CD8-positive, alpha-beta memory T cell (primary cell): ENCODE measurements around the gene ARID1B. TPM values are rescaled to one million over a fixed set of nuclear protein-coding genes. Genes with fewer than 3 reads are reported as not detected.

Source experiments
- CTCF ChIA-PET: fragments of 350-600 bp; sonication (Branson Sonifier 250); formaldehyde crosslinking; loops from one replicate; lab custom pipeline; 2021; ENCODE audit warnings: antibody characterized with exemption; lab: Charles Lee
- POLR2A ChIA-PET: fragments of 350-600 bp; sonication (Branson Sonifier 250); formaldehyde crosslinking; loops from one replicate; lab custom pipeline; 2021; ENCODE audit warnings: antibody characterized with exemption; lab: Charles Lee
- DNase-seq, 5 donors: peaks; one replicate each; pipeline versions ENCODE4 v3.0.0 to v3.0.0-alpha.2; 2020 to 2022; ENCODE audit warnings: mixed read lengths in 1 of 5
- H3K27ac ChIP-seq: one replicate; pipeline ENCODE4 v1.7.0; 2013; ENCODE audit warnings: low read depth, mild to moderate bottlenecking, low read length, moderate library complexity
- H3K27me3 ChIP-seq: 2 replicates; pipeline ENCODE4 v1.7.0; 2013; ENCODE audit warnings: low read length, mild to moderate bottlenecking; ENCODE audit not compliant: insufficient read depth, poor library complexity, severe bottlenecking
- H3K36me3 ChIP-seq: 2 replicates; pipeline ENCODE4 v1.7.0; 2013; ENCODE audit warnings: mild to moderate bottlenecking, low read length, moderate library complexity; ENCODE audit not compliant: insufficient read depth
- H3K4me1 ChIP-seq: 2 replicates; pipeline ENCODE4 v1.7.0; 2013; ENCODE audit warnings: mild to moderate bottlenecking, low read length, moderate library complexity; ENCODE audit not compliant: insufficient read depth
- H3K4me3 ChIP-seq: 2 replicates; pipeline ENCODE4 v1.7.0; 2013; ENCODE audit warnings: mild to moderate bottlenecking, low read length
- H3K9me3 ChIP-seq: 2 replicates; pipeline ENCODE4 v1.7.0; 2013; ENCODE audit warnings: mild to moderate bottlenecking, low read length
- H3K27ac Mint-ChIP-seq, 8 donors: one replicate each; pipeline ENCODE4 v1.8.0; 2020 to 2021; ENCODE audit warnings: mixed read lengths in 8 of 8, mild to moderate bottlenecking in 6 of 8, inconsistent platforms in 3 of 8, moderate library complexity in 3 of 8
- H3K27me3 Mint-ChIP-seq, 2 donors: one replicate each; pipeline ENCODE4 v1.8.0; 2020 to 2021; ENCODE audit warnings: mixed read lengths in 2 of 2, mild to moderate bottlenecking in 1 of 2, moderate library complexity in 1 of 2
- H3K36me3 Mint-ChIP-seq, 3 donors: one replicate each; pipeline ENCODE4 v1.8.0; 2020 to 2021; ENCODE audit warnings: mixed read lengths in 3 of 3, inconsistent platforms in 1 of 3, mild to moderate bottlenecking in 1 of 3
- H3K4me1 Mint-ChIP-seq, 3 donors: one replicate each; pipeline ENCODE4 v1.8.0; 2020 to 2021; ENCODE audit warnings: mixed read lengths in 3 of 3, inconsistent platforms in 1 of 3, mild to moderate bottlenecking in 1 of 3
- H3K4me3 Mint-ChIP-seq, 7 donors: one replicate each; pipeline ENCODE4 v1.8.0; 2020 to 2021; ENCODE audit warnings: mixed read lengths in 7 of 7, mild to moderate bottlenecking in 6 of 7, moderate library complexity in 4 of 7, inconsistent platforms in 2 of 7
- H3K9me3 Mint-ChIP-seq, 5 donors: one replicate each; pipeline ENCODE4 v1.8.0; 2020 to 2022; ENCODE audit warnings: mixed read lengths in 5 of 5, mild to moderate bottlenecking in 3 of 5, moderate library complexity in 2 of 5, inconsistent platforms in 1 of 5
- polyA plus RNA-seq: library from polyadenylated mRNA; unstranded; fragments of 300-500 nt; fragmentation: Illumina TruSeq; gene quantifications from one replicate; pipeline ENCODE4 v1.2.3, GENCODE V29; 2021
- total RNA-seq, 2 experiments: library from RNA; stranded (reverse); gene quantifications; one replicate each; pipeline ENCODE4 v1.2.3, GENCODE V29; 2021

Gene ARID1B
- total and polyA plus RNA-seq, 3 experiments from 2014 or later = 19.1 to 57.9 (median 53.0) TPM

DNA sequence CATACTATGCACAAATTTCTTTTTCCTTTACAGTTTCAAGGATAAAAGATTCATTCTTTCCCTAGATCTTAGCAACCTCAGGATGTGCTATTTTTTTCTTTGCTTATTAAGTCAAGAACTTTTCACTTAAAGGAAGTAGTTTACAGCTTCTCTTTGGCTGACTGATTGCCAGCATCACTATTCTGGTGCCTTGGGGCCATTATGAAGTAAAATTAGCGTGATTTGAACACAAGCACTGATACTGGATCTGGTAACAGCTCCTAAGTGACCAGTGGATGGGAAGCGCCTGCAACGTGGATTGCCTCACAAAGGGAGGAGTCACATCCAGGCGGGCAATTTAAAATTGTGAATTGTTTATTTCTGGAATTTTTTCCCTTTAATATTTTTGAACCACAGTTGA, 147.1 kb downstream of the ARID1B start:
- H3K27ac ChIP-seq = no peak overlapping the region
- ChIA-PET POLR2A (no interaction called here), CTCF (no interaction called here)
- H3K9me3 Mint-ChIP-seq = no peaks in the 10 kb centered on the region
- H3K4me3 ChIP-seq = no peak overlapping the region
- H3K27me3 ChIP-seq = no peaks in the 10 kb centered on the region
- H3K27ac Mint-ChIP-seq = peak overlapping the region in 1 of 8 donors; percentile 24
- no peak for DNase-seq
- H3K9me3 ChIP-seq = no peaks in the 10 kb centered on the region
- H3K4me1 ChIP-seq = peaks cover 14% of the 10 kb centered on the region
- no peak overlapping the region for H3K4me3 Mint-ChIP-seq
- H3K36me3 Mint-ChIP-seq = peaks cover 0 to 7% (median 4%) of the 10 kb centered on the region in 3 donors
- H3K4me1 Mint-ChIP-seq = peaks cover 67 to 89% (median 81%) of the 10 kb centered on the region in 3 donors
- no peaks in the 10 kb centered on the region for H3K36me3 ChIP-seq
- H3K27me3 Mint-ChIP-seq = peaks cover 0 to 2% of the 10 kb centered on the region in 2 donors

DNA sequence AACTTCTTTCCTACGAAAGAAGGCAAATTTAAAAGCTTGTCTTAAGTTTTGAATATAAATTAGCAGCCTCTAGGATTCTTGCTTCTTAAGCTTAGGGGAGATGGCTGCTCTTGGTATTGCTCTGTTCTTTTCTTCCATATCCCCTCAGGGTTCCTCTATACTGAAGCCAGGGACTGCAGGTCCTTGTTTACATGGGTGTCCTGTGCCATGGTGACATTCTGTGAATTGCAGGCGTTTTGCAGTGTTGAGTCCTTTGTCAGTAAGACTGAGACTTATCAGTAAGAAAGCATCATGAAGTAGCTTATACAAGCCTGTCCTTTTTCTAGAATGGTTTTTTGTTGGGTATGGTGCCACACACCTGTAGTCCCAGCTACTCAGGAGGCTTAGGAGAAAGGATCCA, 147.8 kb downstream of the ARID1B start:
- Mint-ChIP-seq H3K27ac (no peak overlapping the region), H3K36me3 (peaks cover 0 to 8% (median 4%) of the 10 kb centered on the region in 3 donors), H3K4me1 (peaks cover 67 to 89% (median 81%) of the 10 kb centered on the region in 3 donors), H3K4me3 (no peak overlapping the region), H3K9me3 (no peaks in the 10 kb centered on the region), H3K27me3 (peaks cover 0 to 2% of the 10 kb centered on the region in 2 donors)
- Histone ChIP-seq H3K27me3 (no peaks in the 10 kb centered on the region), H3K36me3 (no peaks in the 10 kb centered on the region), H3K4me1 (peaks cover 20% of the 10 kb centered on the region), H3K9me3 (no peaks in the 10 kb centered on the region), H3K27ac (no peak overlapping the region), H3K4me3 (no peak overlapping the region)
- DNase-seq = no peak
- ChIA-PET CTCF (no interaction called here), POLR2A (no interaction called here)

DNA sequence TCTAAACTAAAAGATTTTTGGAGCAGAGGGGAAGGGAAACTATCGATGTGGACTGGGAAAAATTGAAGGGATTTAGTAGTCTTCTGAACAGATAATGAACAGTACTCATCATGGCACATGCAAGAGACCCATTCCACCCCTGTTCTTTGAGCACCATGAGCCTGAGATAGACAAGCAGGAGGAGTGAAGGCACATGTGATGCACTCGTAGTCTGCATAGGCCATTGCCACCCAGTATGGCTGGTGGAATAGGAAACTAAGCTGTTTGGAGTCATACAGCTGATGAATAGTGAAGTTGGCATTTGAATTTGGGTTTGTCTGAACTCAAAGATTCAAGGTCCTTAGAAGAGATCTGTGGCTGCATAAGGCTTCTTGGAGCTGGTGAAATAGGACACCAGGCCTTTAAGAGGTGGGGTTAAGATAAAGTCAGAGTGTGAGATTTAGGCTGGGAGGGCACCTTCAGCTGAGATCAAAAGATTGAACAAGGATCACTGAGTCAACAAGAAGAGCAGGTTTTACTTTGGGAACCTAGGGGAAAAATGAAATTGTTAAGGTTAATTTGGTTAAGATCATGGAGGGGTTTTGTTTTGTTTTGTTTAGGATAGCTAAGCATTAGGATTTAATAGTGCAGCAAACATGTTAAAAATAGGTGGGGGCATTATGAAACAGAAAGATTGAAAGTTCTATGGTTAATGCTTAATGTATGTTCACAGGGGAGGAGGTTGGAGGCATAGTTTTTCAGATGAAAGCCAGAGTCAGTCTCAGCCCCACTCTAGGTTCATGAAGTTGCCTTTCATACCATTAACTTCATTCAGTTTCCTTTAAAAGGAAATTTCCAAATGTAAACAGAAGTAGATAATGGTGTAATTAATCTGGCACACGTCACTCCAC, 148.8 kb downstream of the ARID1B start:
- Histone ChIP-seq H3K4me1 (peaks cover 21% of the 10 kb centered on the region), H3K9me3 (no peaks in the 10 kb centered on the region), H3K27ac (no peak overlapping the region), H3K27me3 (no peaks in the 10 kb centered on the region), H3K4me3 (no peak overlapping the region), H3K36me3 (no peaks in the 10 kb centered on the region)
- ChIA-PET CTCF (no interaction called here), POLR2A (no interaction called here)
- Mint-ChIP-seq H3K4me3 (peak overlapping the region in 2 of 7 donors; percentile 0 to 42), H3K27me3 (peaks cover 0 to 2% of the 10 kb centered on the region in 2 donors), H3K9me3 (no peaks in the 10 kb centered on the region), H3K4me1 (peaks cover 66 to 87% (median 80%) of the 10 kb centered on the region in 3 donors), H3K36me3 (peaks cover 0 to 8% (median 3%) of the 10 kb centered on the region in 3 donors), H3K27ac (peak overlapping the region in 4 of 8 donors; percentile 2 to 61 (median 13))
- no peak for DNase-seq

DNA sequence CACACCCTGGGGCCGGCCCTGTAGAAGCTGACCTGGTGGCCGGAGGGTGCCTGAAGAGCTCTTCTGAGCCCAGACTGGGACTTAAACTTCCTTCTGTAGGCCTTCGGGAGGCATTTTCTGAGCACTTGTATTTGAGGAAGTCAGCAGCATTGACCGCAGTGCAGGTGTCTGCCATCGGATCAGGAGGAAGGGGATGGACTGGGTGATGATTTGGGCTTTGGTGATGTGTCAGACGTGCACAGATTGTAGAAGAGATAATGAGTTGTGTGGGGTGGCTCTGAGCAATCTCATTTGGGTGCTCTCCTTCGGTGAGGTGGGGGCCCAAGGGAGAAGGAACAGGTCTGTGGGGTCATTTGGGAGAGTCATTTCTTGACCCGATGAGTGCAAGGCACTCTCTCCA, 150.9 kb downstream of the ARID1B start:
- Mint-ChIP-seq H3K27ac (peak overlapping the region in 6 of 8 donors; percentile 2 to 76 (median 23)), H3K4me3 (peak overlapping the region in 2 of 7 donors; percentile 2 to 3), H3K36me3 (peaks cover 0 to 4% (median 1%) of the 10 kb centered on the region in 3 donors), H3K4me1 (peaks cover 73 to 89% (median 84%) of the 10 kb centered on the region in 3 donors), H3K9me3 (no peaks in the 10 kb centered on the region), H3K27me3 (peaks cover 0 to 2% of the 10 kb centered on the region in 2 donors)
- Histone ChIP-seq H3K27ac (no peak overlapping the region), H3K4me1 (peaks cover 21% of the 10 kb centered on the region), H3K4me3 (no peak overlapping the region), H3K27me3 (no peaks in the 10 kb centered on the region), H3K36me3 (no peaks in the 10 kb centered on the region), H3K9me3 (no peaks in the 10 kb centered on the region)
- ChIA-PET CTCF (no interaction called here), POLR2A (no interaction called here)
- no peak for DNase-seq

DNA sequence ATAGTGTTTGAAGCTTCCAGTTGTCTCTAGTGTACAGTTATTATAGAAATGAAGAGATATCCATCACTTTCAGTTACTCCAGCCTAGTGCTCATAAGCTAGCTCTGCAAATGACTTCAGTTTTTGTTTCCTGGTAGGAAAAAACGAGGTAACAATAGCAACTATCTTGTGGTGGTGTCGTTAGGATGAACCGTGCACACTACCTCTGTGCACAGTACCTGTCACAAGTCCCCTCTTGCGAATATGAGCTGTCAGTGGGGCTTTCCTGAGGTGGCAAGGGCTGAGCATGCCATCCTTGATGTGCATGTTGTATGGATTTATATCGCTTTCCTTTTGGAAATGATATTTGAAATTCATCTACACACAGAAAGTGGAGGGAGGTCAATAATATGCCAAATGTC, 151.8 kb downstream of the ARID1B start:
- peak overlapping the region in 2 of 8 donors; percentile 6 to 26 for H3K27ac Mint-ChIP-seq
- CTCF ChIA-PET = interaction anchor here (0.6 kb wide), 1 partner anchor 175 kb away, joined by 3 read pairs; no protein-coding TSS in a partner anchor

DNA sequence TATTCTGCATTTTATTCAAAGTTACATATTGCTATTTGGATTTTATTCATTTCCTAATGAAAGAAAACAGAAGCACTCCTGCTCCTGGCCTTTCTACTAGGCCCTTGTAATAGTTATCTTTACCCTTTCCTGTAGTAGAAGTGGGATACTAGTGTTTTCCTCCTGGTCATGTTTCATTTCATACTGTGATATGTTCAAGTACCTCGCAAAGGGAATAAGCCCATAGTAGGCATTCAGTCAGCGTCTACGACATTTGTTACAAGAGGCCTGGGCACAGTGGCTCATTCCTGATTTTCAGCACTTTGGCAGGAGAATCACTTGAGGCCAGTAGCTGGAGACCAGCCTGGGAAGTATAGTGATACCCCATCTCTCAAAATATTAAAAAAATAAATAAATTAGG, 154.1 kb downstream of the ARID1B start:
- no peaks in the 10 kb centered on the region for H3K9me3 Mint-ChIP-seq
- peak overlapping the region in 2 of 8 donors; percentile 7 to 56 for H3K27ac Mint-ChIP-seq
- no peak overlapping the region for H3K4me3 ChIP-seq
- H3K36me3 Mint-ChIP-seq = peaks cover 6 to 15% (median 8%) of the 10 kb centered on the region in 3 donors
- ChIA-PET POLR2A (interaction anchor here (0.5 to 0.6 kb wide), 2 partner anchors 23 to 39 kb away, joined by 3 read pairs; no protein-coding TSS in a partner anchor), CTCF (interaction anchor here (0.6 to 1.3 kb wide), 4 partner anchors 12 to 811 kb away, joined by 3 read pairs; no protein-coding TSS in a partner anchor)
- H3K4me1 Mint-ChIP-seq = peaks cover 67 to 83% (median 80%) of the 10 kb centered on the region in 3 donors
- no peak overlapping the region for H3K4me3 Mint-ChIP-seq
- H3K27ac ChIP-seq = no peak overlapping the region
- no peaks in the 10 kb centered on the region for H3K9me3 ChIP-seq
- no peak for DNase-seq
- H3K36me3 ChIP-seq = no peaks in the 10 kb centered on the region
- H3K4me1 ChIP-seq = peaks cover 14% of the 10 kb centered on the region
- H3K27me3 ChIP-seq = no peaks in the 10 kb centered on the region
- no peaks in the 10 kb centered on the region for H3K27me3 Mint-ChIP-seq

More for the DNA sequence above, 151.8 kb downstream of the ARID1B start:
- H3K27me3 ChIP-seq = no peaks in the 10 kb centered on the region
- H3K9me3 ChIP-seq = no peaks in the 10 kb centered on the region
- peaks cover 21% of the 10 kb centered on the region for H3K4me1 ChIP-seq
- Mint-ChIP-seq H3K27me3 (peaks cover 0 to 2% of the 10 kb centered on the region in 2 donors), H3K9me3 (no peaks in the 10 kb centered on the region), H3K4me1 (peaks cover 78 to 89% (median 87%) of the 10 kb centered on the region in 3 donors), H3K36me3 (peaks cover 0 to 4% (median 1%) of the 10 kb centered on the region in 3 donors), H3K4me3 (peak overlapping the region in 1 of 7 donors; percentile 33)
- H3K36me3 ChIP-seq = no peaks in the 10 kb centered on the region
- H3K4me3 ChIP-seq = no peak overlapping the region
- no peak for DNase-seq
- no peak overlapping the region for H3K27ac ChIP-seq
- POLR2A ChIA-PET = no interaction called here

DNA sequence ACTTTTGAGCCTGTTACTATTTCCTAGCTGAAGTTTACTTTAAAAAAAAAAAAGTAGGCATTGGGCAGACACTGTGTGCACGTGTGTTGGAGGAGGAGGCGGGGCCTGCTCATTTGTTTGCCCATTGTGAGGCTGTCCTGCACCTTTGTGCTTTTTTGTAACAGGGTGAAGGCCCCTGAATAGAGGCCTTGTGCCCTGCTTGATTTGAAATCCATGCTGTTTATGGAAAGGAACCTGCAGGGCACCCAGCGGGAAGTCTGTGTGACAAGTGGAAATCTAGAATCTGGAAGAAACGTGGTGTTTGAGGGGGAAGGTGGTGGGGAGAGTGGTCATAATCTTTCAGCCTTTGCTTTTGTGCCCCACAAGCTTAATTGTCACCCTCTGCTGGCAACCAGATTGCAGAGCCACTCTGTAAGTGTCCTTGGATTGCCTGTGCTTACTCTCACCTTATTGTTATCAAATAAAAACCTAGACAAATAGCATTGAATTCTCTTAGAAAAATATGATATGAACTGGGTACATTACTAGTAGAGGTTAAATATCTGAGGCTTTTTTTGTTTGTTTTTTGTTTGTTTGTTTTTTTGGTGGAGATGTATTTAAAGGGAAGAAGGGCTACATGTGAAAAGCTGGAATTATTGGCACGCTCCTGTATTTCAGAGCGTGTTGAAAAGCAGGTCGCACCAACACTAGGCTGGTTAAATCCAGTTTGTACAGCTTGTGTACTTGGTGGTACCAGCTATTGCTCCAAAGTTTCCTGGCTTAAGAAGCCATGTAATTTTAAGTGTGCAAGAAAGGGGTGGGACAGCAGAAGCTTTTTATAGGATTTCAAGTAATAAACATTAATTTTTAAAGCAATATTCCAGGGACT, 156.3 kb downstream of the ARID1B start:
- Mint-ChIP-seq H3K27me3 (no peaks in the 10 kb centered on the region), H3K4me1 (peaks cover 67 to 85% (median 79%) of the 10 kb centered on the region in 3 donors), H3K4me3 (no peak overlapping the region), H3K27ac (peak overlapping the region in 6 of 8 donors; percentile 2 to 71 (median 30)), H3K9me3 (no peaks in the 10 kb centered on the region), H3K36me3 (peaks cover 6 to 24% (median 9%) of the 10 kb centered on the region in 3 donors)
- H3K27me3 ChIP-seq = no peaks in the 10 kb centered on the region
- no peak for DNase-seq
- CTCF ChIA-PET = interaction anchor here (2.0 kb wide), 1 partner anchor 9 kb away, joined by 8 read pairs; no protein-coding TSS in a partner anchor
- no peak overlapping the region for H3K27ac ChIP-seq
- H3K4me3 ChIP-seq = no peak overlapping the region
- H3K9me3 ChIP-seq = no peaks in the 10 kb centered on the region
- peaks cover 14% of the 10 kb centered on the region for H3K4me1 ChIP-seq
- POLR2A ChIA-PET = interaction anchor here (1.1 kb wide), 1 partner anchor 246 kb away, joined by 3 read pairs; no protein-coding TSS in a partner anchor
- H3K36me3 ChIP-seq = no peaks in the 10 kb centered on the region
